Thoracic aorta (tissue), 2 donors: ENCODE results near the gene ATE1. TPM values are rescaled to one million over a fixed set of nuclear protein-coding genes. Genes with fewer than 3 reads are reported as not detected.

Source experiments
- ATAC-seq: fragments of 150-250 bp; one replicate; pipeline ENCODE4 v1.8.0; 2017; ENCODE audit warnings: low read depth; ENCODE audit not compliant: insufficient number of reproducible peaks, low FRiP score
- DNase-seq: peaks from one replicate; pipeline ENCODE4 v3.0.0-alpha.2; 2020; ENCODE audit warnings: low spot score
- H3K27ac ChIP-seq, 2 donors: fragments of 200-600 bp; sonication (generic); 1 replicate in 1 of 2; 2 replicates in 1 of 2; pipeline ENCODE4 v1.5.1; 2016; ENCODE audit warnings: mild to moderate bottlenecking in 2 of 2, moderate library complexity in 2 of 2
- H3K27me3 ChIP-seq: fragments of 200-600 bp; sonication (generic); replicated peaks from 2 replicates; pipeline ENCODE4 v1.6.0; 2016; ENCODE audit warnings: mild to moderate bottlenecking; ENCODE audit not compliant: insufficient read depth
- H3K36me3 ChIP-seq: fragments of 200-600 bp; sonication (generic); one replicate; pipeline ENCODE4 v1.5.1; 2016
- H3K4me1 ChIP-seq, 2 donors: fragments of 200-600 bp; sonication (generic); 1 replicate in 1 of 2; 2 replicates in 1 of 2; pipeline versions ENCODE4 v1.5.1 to v1.6.0; 2016; ENCODE audit warnings: low read depth in 2 of 2, mild to moderate bottlenecking in 1 of 2; ENCODE audit not compliant: control insufficient read depth in 1 of 2
- H3K4me3 ChIP-seq: fragments of 200-600 bp; sonication (generic); 2 replicates; pipeline ENCODE4 v1.5.1; 2016; ENCODE audit warnings: mild to moderate bottlenecking
- H3K9me3 ChIP-seq: fragments of 200-600 bp; sonication (generic); 2 replicates; pipeline ENCODE4 v1.5.1; 2016
- CTCF ChIP-seq: fragments of 200-600 bp; sonication (generic); IDR thresholded peaks from one replicate; pipeline ENCODE4 v1.5.1; 2019; ENCODE audit warnings: antibody characterized with exemption
- total RNA-seq, 2 donors: library from RNA; depleted of rRNA; stranded (reverse); fragments of >200 nt; gene quantifications; one replicate each; pipeline versions ENCODE4 v1.1.0 to v1.2.3, GENCODE V29; 2016

ATE1 gene
- total RNA-seq, 2 donors from 2014 or later, result 14.8 to 27.4 TPM

GRCh38 chr10:121732656-121733445 lies 195.0 kb downstream of the ATE1 start:
- Histone ChIP-seq H3K9me3 (no peaks in the 10 kb centered on the region), H3K4me1 (no peaks in the 10 kb centered on the region), H3K27me3 (no peaks in the 10 kb centered on the region), H3K27ac (no peak overlapping the region), H3K4me3 (no peak overlapping the region), H3K36me3 (no peaks in the 10 kb centered on the region)
- no peak for ATAC-seq
- TF ChIP-seq CTCF, result no peak
- DNase-seq, result no peak

- no peaks in the 10 kb centered on the region for H3K4me1 ChIP-seq
- no peaks in the 10 kb centered on the region for H3K9me3 ChIP-seq
- TF ChIP-seq CTCF, result no peak
- ATAC-seq (no peak), DNase-seq (no peak)
- no peak overlapping the region for H3K4me3 ChIP-seq
- H3K27ac ChIP-seq, result no peak overlapping the region
- H3K36me3 ChIP-seq, result no peaks in the 10 kb centered on the region
- H3K27me3 ChIP-seq, result no peaks in the 10 kb centered on the region
These were observed 195.7 kb downstream of the ATE1 start for GRCh38 chr10:121732172-121732571.

GRCh38 chr10:121724282-121724681 lies 203.5 kb downstream of the ATE1 start:
- TF ChIP-seq CTCF, result no peak
- ATAC-seq (no peak), DNase-seq (no peak)
- H3K36me3 ChIP-seq, result no peaks in the 10 kb centered on the region
- H3K27me3 ChIP-seq, result no peaks in the 10 kb centered on the region
- no peaks in the 10 kb centered on the region for H3K4me1 ChIP-seq
- no peak overlapping the region for H3K4me3 ChIP-seq
- no peaks in the 10 kb centered on the region for H3K9me3 ChIP-seq
- no peak overlapping the region for H3K27ac ChIP-seq

- H3K27me3 ChIP-seq, result no peaks in the 10 kb centered on the region
- H3K4me1 ChIP-seq, result no peaks in the 10 kb centered on the region
- no peaks in the 10 kb centered on the region for H3K36me3 ChIP-seq
- TF ChIP-seq CTCF, result no peak
- H3K9me3 ChIP-seq, result no peaks in the 10 kb centered on the region
- H3K4me3 ChIP-seq, result no peak overlapping the region
- no peak overlapping the region for H3K27ac ChIP-seq
- ATAC-seq, result no peak
- DNase-seq, result no peak
These were observed 205.2 kb downstream of the ATE1 start for GRCh38 chr10:121722665-121723064.

- no peak overlapping the region for H3K27ac ChIP-seq
- no peaks in the 10 kb centered on the region for H3K9me3 ChIP-seq
- H3K4me3 ChIP-seq, result no peak overlapping the region
- H3K4me1 ChIP-seq, result no peaks in the 10 kb centered on the region
- H3K27me3 ChIP-seq, result no peaks in the 10 kb centered on the region
- DNase-seq, result no peak
- ATAC-seq, result no peak
- no peaks in the 10 kb centered on the region for H3K36me3 ChIP-seq
- no peak for TF ChIP-seq CTCF
These were observed 206.6 kb downstream of the ATE1 start for GRCh38 chr10:121721257-121721656.
